Measurements from ENCODE around the gene FAM78A. TPM values are rescaled to one million over a fixed set of nuclear protein-coding genes. Genes with fewer than 3 reads are reported as not detected.

FAM78A gene
- polyA plus RNA-seq, 3 donors: 6.4 to 40.6 (median 7.2) TPM

DNA sequence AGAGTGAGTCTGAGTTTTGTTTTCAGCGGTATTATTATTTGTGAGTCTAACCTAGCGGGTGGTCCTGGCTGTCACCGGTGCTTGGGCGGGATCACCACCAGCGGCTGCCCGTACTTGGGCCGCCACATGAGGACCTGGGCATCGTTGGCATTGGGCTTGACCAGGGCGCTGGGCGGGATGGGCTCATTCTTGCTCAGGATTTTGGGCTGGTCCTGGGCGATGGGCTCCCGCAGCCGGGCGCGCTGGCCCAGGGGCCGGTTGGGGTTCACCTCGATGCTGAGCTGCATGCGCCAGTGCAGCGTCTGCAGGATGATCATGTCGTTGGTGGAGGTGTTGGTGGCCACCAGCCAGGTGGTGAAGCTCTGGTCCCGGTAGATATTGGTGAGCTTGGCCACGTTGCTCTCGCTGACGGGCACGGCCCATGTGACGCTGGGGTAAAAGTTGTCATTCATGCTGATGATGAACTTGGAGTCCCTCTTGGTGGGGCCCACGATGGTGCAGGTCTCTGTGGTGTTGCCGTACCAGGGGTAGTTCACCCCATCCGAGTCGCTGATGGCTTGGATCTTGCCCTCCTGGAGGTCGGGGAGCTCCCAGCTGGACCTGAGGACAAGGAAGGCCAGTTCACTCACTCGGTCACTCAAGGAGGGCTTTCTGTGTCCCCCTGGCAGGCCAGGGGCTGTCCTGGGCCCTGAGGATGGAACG, 15.4 kb downstream of the FAM78A start:
- peaks cover 87% of the 10 kb centered on the region for H3K79me2 ChIP-seq (ENCODE audit: insufficient read depth, low read length)
- intact Hi-C loops (cut with micrococcal nuclease): no loop called here
- H3K36me3 Mint-ChIP-seq: peaks cover 40 to 80% of the 10 kb centered on the region in 2 donors

DNA sequence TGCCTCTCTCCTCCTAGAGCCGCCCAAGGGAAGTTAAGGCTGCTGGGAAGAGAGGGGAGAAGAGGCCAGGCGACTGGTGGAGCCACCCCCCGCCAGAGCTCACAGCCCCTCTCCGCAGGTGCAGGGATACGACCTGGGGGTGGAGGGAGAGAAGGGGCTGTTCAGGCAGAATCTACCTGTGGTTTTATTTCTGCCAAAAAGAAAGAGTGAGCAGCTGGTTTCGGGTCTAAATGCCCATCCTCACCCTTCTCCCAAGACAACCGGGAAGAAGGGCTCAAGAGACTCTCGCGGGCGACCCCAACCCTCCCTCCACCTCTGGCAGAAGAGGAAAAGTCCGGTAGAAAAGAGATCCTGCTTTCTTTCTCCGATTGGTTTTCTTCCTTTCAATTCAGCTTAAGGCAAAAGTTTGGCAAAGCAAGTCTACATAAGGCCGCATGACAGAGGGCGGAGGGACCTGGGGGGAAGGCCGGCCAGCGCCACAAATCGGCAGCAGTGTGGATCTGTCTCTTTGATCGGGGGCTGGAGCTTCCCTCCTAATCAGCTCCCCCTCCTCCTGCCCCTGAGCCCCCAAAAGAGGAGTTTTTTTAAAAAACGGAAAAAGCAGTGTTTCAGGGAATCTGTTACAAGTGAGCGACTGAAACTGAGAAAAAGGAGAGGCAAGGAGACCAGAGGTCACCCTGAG, 16.3 kb downstream of the FAM78A start:
- H2AFZ ChIP-seq (ENCODE audit: insufficient read depth, low read depth, low read length, poor library complexity, severe bottlenecking): no peak overlapping the region
- no peaks in the 10 kb centered on the region for H3K9me3 ChIP-seq (replicated peaks in 1 of 2; ENCODE audit: control insufficient read depth in 1 of 2, insufficient read depth in 1 of 2, low read length in 2 of 2)
- no peaks in the 10 kb centered on the region for H3K27me3 ChIP-seq (ENCODE audit: control insufficient read depth in 2 of 2, insufficient read depth in 2 of 2, low read length in 2 of 2)
- H3K36me3 Mint-ChIP-seq: peaks cover 38 to 71% of the 10 kb centered on the region in 2 donors
- no peaks in the 10 kb centered on the region for H3K9me3 Mint-ChIP-seq
- 94% methylated on average over 3 of the region's 20 CpGs for WGBS (ENCODE audit: insufficient coverage)
- peaks cover 46% of the 10 kb centered on the region for H4K20me1 ChIP-seq (ENCODE audit: insufficient read depth, low read length)
- peak overlapping the region in 4 of 7 donors; percentile 33 to 81 (median 70) for H3K27ac Mint-ChIP-seq
- H3K27ac ChIP-seq (ENCODE audit: low read depth in 1 of 2, low read length in 2 of 2): peak overlapping the region in 1 of 2 donors; percentile 76
- TF ChIP-seq, protein P1, sequence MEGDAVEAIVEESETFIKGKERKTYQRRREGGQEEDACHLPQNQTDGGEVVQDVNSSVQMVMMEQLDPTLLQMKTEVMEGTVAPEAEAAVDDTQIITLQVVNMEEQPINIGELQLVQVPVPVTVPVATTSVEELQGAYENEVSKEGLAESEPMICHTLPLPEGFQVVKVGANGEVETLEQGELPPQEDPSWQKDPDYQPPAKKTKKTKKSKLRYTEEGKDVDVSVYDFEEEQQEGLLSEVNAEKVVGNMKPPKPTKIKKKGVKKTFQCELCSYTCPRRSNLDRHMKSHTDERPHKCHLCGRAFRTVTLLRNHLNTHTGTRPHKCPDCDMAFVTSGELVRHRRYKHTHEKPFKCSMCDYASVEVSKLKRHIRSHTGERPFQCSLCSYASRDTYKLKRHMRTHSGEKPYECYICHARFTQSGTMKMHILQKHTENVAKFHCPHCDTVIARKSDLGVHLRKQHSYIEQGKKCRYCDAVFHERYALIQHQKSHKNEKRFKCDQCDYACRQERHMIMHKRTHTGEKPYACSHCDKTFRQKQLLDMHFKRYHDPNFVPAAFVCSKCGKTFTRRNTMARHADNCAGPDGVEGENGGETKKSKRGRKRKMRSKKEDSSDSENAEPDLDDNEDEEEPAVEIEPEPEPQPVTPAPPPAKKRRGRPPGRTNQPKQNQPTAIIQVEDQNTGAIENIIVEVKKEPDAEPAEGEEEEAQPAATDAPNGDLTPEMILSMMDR (IDR thresholded peaks at IDR 0.05): no peak
- H3K36me3 ChIP-seq (replicated peaks in 1 of 2; ENCODE audit: control insufficient read depth in 1 of 2, insufficient read depth in 2 of 2, low read length in 2 of 2): peaks cover 39 to 43% of the 10 kb centered on the region in 2 donors
- no peak for DNase-seq
- H3K4me2 ChIP-seq (replicated peaks; ENCODE audit: extremely low read depth, low read length, poor library complexity, severe bottlenecking): no peak overlapping the region
- intact Hi-C loops (cut with micrococcal nuclease): no loop called here
- peaks cover 77% of the 10 kb centered on the region for H3K4me1 Mint-ChIP-seq
- H3K9ac ChIP-seq (ENCODE audit: insufficient read depth, low read length, poor library complexity, severe bottlenecking): no peak overlapping the region
- no peak overlapping the region for H3K4me3 ChIP-seq (replicated peaks in 1 of 3; ENCODE audit: low read depth in 2 of 3, low read length in 3 of 3)
- peaks cover 75 to 77% of the 10 kb centered on the region in 2 donors for H3K4me1 ChIP-seq (ENCODE audit: control insufficient read depth in 1 of 2, insufficient read depth in 2 of 2, low read length in 2 of 2)
- peaks cover 80% of the 10 kb centered on the region for H3K79me2 ChIP-seq (ENCODE audit: insufficient read depth, low read length)
- H3K4me3 Mint-ChIP-seq: no peak overlapping the region
- H3K27me3 Mint-ChIP-seq (ENCODE audit: low read depth in 3 of 3): no peaks in the 10 kb centered on the region

More for the DNA sequence above, 15.4 kb downstream of the FAM78A start:
- Mint-ChIP-seq H3K9me3 (no peaks in the 10 kb centered on the region), H3K27me3 (ENCODE audit: low read depth in 3 of 3) (no peaks in the 10 kb centered on the region), H3K4me1 (peaks cover 77% of the 10 kb centered on the region), H3K27ac (peak overlapping the region in 5 of 7 donors; percentile 19 to 94 (median 76)), H3K4me3 (no peak overlapping the region)
- Histone ChIP-seq H3K27me3 (ENCODE audit: control insufficient read depth in 2 of 2, insufficient read depth in 2 of 2, low read length in 2 of 2) (no peaks in the 10 kb centered on the region), H3K4me3 (replicated peaks in 1 of 3; ENCODE audit: low read depth in 2 of 3, low read length in 3 of 3) (no peak overlapping the region), H4K20me1 (ENCODE audit: insufficient read depth, low read length) (peaks cover 55% of the 10 kb centered on the region), H2AFZ (ENCODE audit: insufficient read depth, low read depth, low read length, poor library complexity, severe bottlenecking) (no peak overlapping the region), H3K4me2 (replicated peaks; ENCODE audit: extremely low read depth, low read length, poor library complexity, severe bottlenecking) (no peak overlapping the region), H3K36me3 (replicated peaks in 1 of 2; ENCODE audit: control insufficient read depth in 1 of 2, insufficient read depth in 2 of 2, low read length in 2 of 2) (peaks cover 39 to 43% of the 10 kb centered on the region in 2 donors), H3K27ac (ENCODE audit: low read depth in 1 of 2, low read length in 2 of 2) (peak overlapping the region in 1 of 2 donors; percentile 76), H3K4me1 (ENCODE audit: control insufficient read depth in 1 of 2, insufficient read depth in 2 of 2, low read length in 2 of 2) (peaks cover 75 to 77% of the 10 kb centered on the region in 2 donors), H3K9me3 (replicated peaks in 1 of 2; ENCODE audit: control insufficient read depth in 1 of 2, insufficient read depth in 1 of 2, low read length in 2 of 2) (no peaks in the 10 kb centered on the region), H3K9ac (ENCODE audit: insufficient read depth, low read length, poor library complexity, severe bottlenecking) (no peak overlapping the region)
- TF ChIP-seq, protein P1 (IDR thresholded peaks at IDR 0.05): no peak
- DNase-seq: no peak
- WGBS (ENCODE audit: insufficient coverage): 98% methylated on average over 27 of the region's 33 CpGs
